Measurements from ENCODE around the gene NBDY.

GRCh38 chrX:56758456-56758855, 29.4 kb downstream of the NBDY start:
- TF ChIP-seq CTCF (IDR thresholded peaks at IDR 0.05; ENCODE audit: low read depth, low read length) (no peak), MAX (IDR thresholded peaks at IDR 0.05; ENCODE audit: low read depth, low read length) (no peak)

Data from NB4 (cell line).